GM10266 (cell line): Measurements from ENCODE around the gene CCR5AS.
"Not testable (repeated sequence)": the region's sequence is repeated elsewhere in the genome, so short reads cannot be mapped to it uniquely, and the experiment has no call there.

Source experiments
- DNase-seq: peaks from one replicate; pipeline ENCODE4 v3.0.0; 2012; ENCODE audit errors: extremely low spot score
- TF ChIP-seq, protein P1 (sequence below): IDR thresholded peaks from 2 replicates; pipeline ENCODE4 v1.5.1; 2012; ENCODE audit warnings: mild to moderate bottlenecking, low read depth; ENCODE audit not compliant: control insufficient read depth, insufficient read depth; ENCODE audit errors: missing control alignments

CCR5AS gene

DNA sequence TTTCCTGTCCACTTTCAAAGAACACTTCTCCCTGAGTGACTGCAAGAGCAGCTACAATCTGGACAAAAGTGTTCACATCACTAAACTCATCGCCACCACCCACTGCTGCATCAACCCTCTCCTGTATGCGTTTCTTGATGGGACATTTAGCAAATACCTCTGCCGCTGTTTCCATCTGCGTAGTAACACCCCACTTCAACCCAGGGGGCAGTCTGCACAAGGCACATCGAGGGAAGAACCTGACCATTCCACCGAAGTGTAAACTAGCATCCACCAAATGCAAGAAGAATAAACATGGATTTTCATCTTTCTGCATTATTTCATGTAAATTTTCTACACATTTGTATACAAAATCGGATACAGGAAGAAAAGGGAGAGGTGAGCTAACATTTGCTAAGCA is 2.0 kb upstream of the CCR5AS start:
- TF ChIP-seq, protein P1, sequence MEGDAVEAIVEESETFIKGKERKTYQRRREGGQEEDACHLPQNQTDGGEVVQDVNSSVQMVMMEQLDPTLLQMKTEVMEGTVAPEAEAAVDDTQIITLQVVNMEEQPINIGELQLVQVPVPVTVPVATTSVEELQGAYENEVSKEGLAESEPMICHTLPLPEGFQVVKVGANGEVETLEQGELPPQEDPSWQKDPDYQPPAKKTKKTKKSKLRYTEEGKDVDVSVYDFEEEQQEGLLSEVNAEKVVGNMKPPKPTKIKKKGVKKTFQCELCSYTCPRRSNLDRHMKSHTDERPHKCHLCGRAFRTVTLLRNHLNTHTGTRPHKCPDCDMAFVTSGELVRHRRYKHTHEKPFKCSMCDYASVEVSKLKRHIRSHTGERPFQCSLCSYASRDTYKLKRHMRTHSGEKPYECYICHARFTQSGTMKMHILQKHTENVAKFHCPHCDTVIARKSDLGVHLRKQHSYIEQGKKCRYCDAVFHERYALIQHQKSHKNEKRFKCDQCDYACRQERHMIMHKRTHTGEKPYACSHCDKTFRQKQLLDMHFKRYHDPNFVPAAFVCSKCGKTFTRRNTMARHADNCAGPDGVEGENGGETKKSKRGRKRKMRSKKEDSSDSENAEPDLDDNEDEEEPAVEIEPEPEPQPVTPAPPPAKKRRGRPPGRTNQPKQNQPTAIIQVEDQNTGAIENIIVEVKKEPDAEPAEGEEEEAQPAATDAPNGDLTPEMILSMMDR: no peak
- DNase-seq: no peak

DNA sequence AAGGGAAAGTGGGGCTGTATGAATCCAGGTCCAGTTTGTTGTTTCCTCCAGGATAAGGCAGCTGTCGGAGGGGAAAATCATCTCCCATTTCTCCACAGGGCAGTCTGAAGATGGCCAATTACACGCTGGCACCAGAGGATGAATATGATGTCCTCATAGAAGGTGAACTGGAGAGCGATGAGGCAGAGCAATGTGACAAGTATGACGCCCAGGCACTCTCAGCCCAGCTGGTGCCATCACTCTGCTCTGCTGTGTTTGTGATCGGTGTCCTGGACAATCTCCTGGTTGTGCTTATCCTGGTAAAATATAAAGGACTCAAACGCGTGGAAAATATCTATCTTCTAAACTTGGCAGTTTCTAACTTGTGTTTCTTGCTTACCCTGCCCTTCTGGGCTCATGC is 1.1 kb upstream of the CCR5AS start:
- no peak for DNase-seq

GRCh38 chr3:46406443-46406787 is 451 bp downstream of the CCR5AS start:
- TF ChIP-seq, protein P1: no peak
- no peak for DNase-seq

More for the DNA sequence above, 1.1 kb upstream of the CCR5AS start:
- TF ChIP-seq, protein P1: no peak

- TF ChIP-seq, protein P1: no peak
- DNase-seq: no peak
Observed at GRCh38 chr3:46405301-46406019, 1.4 kb downstream of the CCR5AS start.

GRCh38 chr3:46402902-46403301 is 4.0 kb downstream of the CCR5AS start:
- not testable (repeated sequence) for DNase-seq

GRCh38 chr3:46401579-46401978 is 5.3 kb downstream of the CCR5AS start:
- TF ChIP-seq, protein P1: no peak
- no peak for DNase-seq

DNA sequence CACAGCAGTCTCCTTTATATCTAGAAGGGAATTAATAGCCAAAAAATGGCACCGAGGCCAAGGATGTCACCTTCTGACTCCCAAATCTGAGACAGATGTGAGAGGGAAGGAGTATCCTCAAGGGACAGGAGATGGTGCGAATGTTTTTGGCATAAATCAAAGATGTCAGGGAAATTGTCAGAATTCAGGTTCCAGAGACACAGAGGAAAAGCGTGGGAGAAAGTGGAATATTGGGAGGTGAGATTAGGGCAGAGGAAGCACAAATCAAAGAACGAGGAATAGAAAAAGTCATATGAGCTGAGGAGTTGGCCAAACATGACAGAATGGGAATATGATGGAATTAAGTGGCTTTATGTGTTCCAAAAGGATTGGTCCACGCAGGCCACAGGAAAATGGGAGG is 6.0 kb downstream of the CCR5AS start:
- TF ChIP-seq, protein P1: no peak
- DNase-seq: no peak
